MCF 10A (cell line): ENCODE data around the gene TNFRSF4. TPM values are rescaled to one million over a fixed set of nuclear protein-coding genes. Genes with fewer than 3 reads are reported as not detected.
"Not testable (repeated sequence)": the region's sequence is repeated elsewhere in the genome, so short reads cannot be mapped to it uniquely, and the experiment has no call there.

Experiments used
- BruUV-seq: library from RNA; stranded (reverse); fragments of 400-500 nt; replicated peaks from 2 replicates; lab custom pipeline; 2021; lab: Mats Ljungman, UMichigan
- CTCF ChIA-PET: fragments of 300-600 bp; sonication (Branson Sonifier 250); formaldehyde crosslinking; extraction: SDS; loops from one replicate; lab custom pipeline; 2021; ENCODE audit warnings: antibody characterized with exemption, inconsistent platforms; lab: Yijun Ruan, JAX
- POLR2A ChIA-PET: fragments of 300-600, 350-650 bp; sonication (Branson Sonifier 250); formaldehyde crosslinking; extraction: SDS; loops from one replicate; lab custom pipeline; 2020; ENCODE audit warnings: antibody characterized with exemption, inconsistent platforms; lab: Yijun Ruan, JAX
- DNase-seq: peaks from one replicate; pipeline ENCODE4 v3.0.0-alpha.2; 2018; ENCODE audit not compliant: unreplicated experiment
- H3K27ac Mint-ChIP-seq: one replicate; pipeline ENCODE4 v1.8.0; 2022; ENCODE audit warnings: mild to moderate bottlenecking, low read depth, mixed read lengths; ENCODE audit not compliant: unreplicated experiment
- H3K27me3 Mint-ChIP-seq: one replicate; pipeline ENCODE4 v1.8.0; 2022; ENCODE audit warnings: mixed read lengths; ENCODE audit not compliant: insufficient read depth, unreplicated experiment
- H3K36me3 Mint-ChIP-seq: one replicate; pipeline ENCODE4 v1.8.0; 2022; ENCODE audit warnings: mild to moderate bottlenecking, moderate library complexity, mixed read lengths; ENCODE audit not compliant: insufficient read depth, unreplicated experiment
- H3K4me1 Mint-ChIP-seq: one replicate; pipeline ENCODE4 v1.8.0; 2022; ENCODE audit warnings: mixed read lengths; ENCODE audit not compliant: insufficient read depth, unreplicated experiment
- H3K4me3 Mint-ChIP-seq: one replicate; pipeline ENCODE4 v1.8.0; 2022; ENCODE audit warnings: mild to moderate bottlenecking, moderate library complexity, mixed read lengths; ENCODE audit not compliant: unreplicated experiment
- H3K9me3 Mint-ChIP-seq: one replicate; pipeline ENCODE4 v1.8.0; 2022; ENCODE audit warnings: mixed read lengths; ENCODE audit not compliant: unreplicated experiment
- intact Hi-C: fragments of 100-400 bp; cut with micrococcal nuclease; formaldehyde crosslinking; loops from 2 replicates; pipeline ENCODE4 v1.14.1; 2022
- total RNA-seq: library from RNA; stranded (reverse); gene quantifications from 2 replicates; pipeline ENCODE4 v1.2.3, GENCODE V29; 2022
- TF ChIP-seq, protein P1 (sequence below): fragments of 200-600 bp; IDR thresholded peaks from one replicate; pipeline ENCODE4 v1.8.0; 2022; ENCODE audit warnings: antibody characterized with exemption, mild to moderate bottlenecking; ENCODE audit not compliant: unreplicated experiment

The TNFRSF4 gene
- total RNA-seq, 1 experiment from 2014 or later: not detected

GRCh38 chr1:1253972-1254666 is 40.2 kb upstream of the TNFRSF4 start:
- H3K27me3 Mint-ChIP-seq: no peaks in the 10 kb centered on the region
- H3K4me1 Mint-ChIP-seq: peaks cover 13% of the 10 kb centered on the region
- intact Hi-C loops: no loop called here
- no peak overlapping the region for H3K4me3 Mint-ChIP-seq
- TF ChIP-seq, protein P1, sequence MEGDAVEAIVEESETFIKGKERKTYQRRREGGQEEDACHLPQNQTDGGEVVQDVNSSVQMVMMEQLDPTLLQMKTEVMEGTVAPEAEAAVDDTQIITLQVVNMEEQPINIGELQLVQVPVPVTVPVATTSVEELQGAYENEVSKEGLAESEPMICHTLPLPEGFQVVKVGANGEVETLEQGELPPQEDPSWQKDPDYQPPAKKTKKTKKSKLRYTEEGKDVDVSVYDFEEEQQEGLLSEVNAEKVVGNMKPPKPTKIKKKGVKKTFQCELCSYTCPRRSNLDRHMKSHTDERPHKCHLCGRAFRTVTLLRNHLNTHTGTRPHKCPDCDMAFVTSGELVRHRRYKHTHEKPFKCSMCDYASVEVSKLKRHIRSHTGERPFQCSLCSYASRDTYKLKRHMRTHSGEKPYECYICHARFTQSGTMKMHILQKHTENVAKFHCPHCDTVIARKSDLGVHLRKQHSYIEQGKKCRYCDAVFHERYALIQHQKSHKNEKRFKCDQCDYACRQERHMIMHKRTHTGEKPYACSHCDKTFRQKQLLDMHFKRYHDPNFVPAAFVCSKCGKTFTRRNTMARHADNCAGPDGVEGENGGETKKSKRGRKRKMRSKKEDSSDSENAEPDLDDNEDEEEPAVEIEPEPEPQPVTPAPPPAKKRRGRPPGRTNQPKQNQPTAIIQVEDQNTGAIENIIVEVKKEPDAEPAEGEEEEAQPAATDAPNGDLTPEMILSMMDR: no peak
- H3K27ac Mint-ChIP-seq: no peak overlapping the region
- BruUV-seq: no TSS peak
- no peaks in the 10 kb centered on the region for H3K9me3 Mint-ChIP-seq
- peaks cover 55% of the 10 kb centered on the region for H3K36me3 Mint-ChIP-seq
- POLR2A ChIA-PET: no interaction called here
- CTCF ChIA-PET: no interaction called here
- no peak for DNase-seq

DNA sequence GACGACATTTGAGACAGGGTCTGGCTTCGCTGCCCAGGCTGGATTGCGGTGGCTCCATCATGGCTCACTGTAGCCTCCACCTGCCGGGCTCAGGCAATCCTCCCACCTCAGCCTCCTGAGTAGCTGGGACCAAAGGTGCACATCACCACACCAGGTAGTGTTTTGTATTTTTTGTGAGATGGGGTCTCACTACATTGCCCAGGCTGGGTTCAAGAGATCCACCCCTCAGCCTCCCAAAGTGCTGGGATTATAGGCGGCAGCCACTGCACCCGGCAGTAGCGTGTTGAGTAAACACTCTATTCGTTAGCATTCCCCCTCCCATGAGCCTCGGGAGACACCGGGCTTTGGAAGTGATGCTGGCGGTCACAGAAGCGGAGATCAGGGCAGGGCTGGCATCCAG is 39.4 kb upstream of the TNFRSF4 start:
- Mint-ChIP-seq H3K9me3 (no peaks in the 10 kb centered on the region), H3K27me3 (no peaks in the 10 kb centered on the region), H3K4me3 (no peak overlapping the region), H3K27ac (no peak overlapping the region), H3K4me1 (peaks cover 7% of the 10 kb centered on the region), H3K36me3 (peaks cover 48% of the 10 kb centered on the region)
- intact Hi-C loops: no loop called here
- no TSS peak for BruUV-seq
- DNase-seq: no peak
- ChIA-PET POLR2A (no interaction called here), CTCF (no interaction called here)
- TF ChIP-seq, protein P1: no peak

DNA sequence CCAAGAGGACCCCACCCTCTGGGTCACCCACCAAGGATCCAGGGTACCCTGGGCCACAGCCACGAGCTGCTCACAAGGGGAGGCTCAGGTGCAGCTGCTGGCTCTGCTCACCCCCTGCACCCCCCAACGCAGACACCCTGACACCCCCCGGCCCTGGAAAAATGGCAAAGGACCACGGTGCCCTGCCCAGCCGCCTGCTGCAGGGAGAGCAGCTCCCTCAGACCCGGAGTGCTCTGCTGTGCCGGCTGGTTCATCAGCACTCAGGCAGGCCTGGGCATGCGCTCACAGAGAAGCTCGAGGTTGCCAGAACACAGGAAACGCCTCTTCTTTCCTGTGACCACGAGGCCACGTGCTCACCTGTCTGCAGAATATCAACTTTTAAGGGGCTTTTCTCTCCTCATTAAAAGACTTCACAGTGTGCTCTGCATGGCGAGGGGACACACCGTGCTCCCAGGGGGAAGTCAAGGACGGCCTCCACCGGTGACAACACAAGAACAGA is 36.9 kb upstream of the TNFRSF4 start:
- Mint-ChIP-seq H3K4me3 (no peak overlapping the region), H3K4me1 (peaks cover 6% of the 10 kb centered on the region), H3K9me3 (no peaks in the 10 kb centered on the region), H3K36me3 (peaks cover 35% of the 10 kb centered on the region), H3K27ac (peak overlapping the region; percentile 64), H3K27me3 (no peaks in the 10 kb centered on the region)
- POLR2A ChIA-PET: interaction anchor here (0.6 to 2.1 kb wide), 9 partner anchors 10 to 230 kb away, joined by 3 to 9 read pairs (median 3); no protein-coding TSS in a partner anchor
- intact Hi-C loops: no loop called here
- no TSS peak for BruUV-seq
- CTCF ChIA-PET: interaction anchor here (0.6 to 1.4 kb wide), 6 partner anchors 9 to 139 kb away, joined by 3 to 9 read pairs (median 3); no protein-coding TSS in a partner anchor
- TF ChIP-seq, protein P1: no peak
- peak; percentile 77 for DNase-seq

DNA sequence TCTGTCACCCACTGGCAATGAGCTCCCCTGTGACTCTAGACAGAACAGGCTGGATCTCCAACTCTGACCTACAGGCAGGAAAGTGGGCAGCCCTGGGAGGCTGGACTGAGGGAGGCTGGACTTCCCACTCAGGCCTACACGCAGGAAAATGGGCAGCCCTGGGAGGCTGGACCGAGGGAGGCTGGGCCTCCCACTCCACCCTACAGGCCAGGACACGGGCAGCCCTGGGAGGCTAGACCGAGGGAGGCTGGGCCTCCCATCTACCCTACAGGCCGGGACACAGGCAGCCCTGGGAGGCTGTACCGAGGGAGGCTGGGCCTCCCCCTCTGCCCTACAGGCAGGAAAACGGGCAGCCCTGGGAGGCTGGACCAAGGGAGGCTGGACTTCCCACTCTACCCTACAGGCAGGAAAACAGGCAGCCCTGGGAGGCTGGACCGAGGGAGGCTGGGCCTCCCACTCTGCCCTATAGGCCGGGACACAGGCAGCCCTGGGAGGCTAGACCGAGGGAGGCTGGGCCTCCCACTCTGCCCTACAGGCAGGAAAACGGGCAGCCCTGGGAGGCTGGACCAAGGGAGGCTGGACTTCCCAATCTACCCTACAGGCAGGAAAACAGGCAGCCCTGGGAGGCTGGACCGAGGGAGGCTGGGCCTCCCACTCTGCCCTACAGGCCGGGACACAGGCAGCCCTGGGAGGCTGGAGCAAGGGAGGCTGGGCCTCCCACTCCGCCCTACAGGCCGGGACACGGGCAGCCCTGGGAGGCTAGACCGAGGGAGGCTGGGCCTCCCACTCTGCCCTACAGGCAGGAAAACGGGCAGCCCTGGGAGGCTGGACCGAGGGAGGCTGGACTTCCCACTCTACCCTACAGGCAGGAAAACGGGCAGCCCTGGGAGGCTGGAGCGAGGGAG is 34.3 kb upstream of the TNFRSF4 start:
- H3K27ac Mint-ChIP-seq, POLR2A ChIA-PET, intact Hi-C loops: not testable (repeated sequence)

More for the DNA sequence above, 34.3 kb upstream of the TNFRSF4 start:
- DNase-seq, H3K4me3 Mint-ChIP-seq, CTCF ChIA-PET, H3K9me3 Mint-ChIP-seq, H3K27me3 Mint-ChIP-seq, BruUV-seq, H3K4me1 Mint-ChIP-seq: not testable (repeated sequence)
- H3K36me3 Mint-ChIP-seq: peaks cover 14% of the 10 kb centered on the region
